ENCODE measurements around the gene ADGRL4. TPM values are rescaled to one million over a fixed set of nuclear protein-coding genes. Genes with fewer than 3 reads are reported as not detected.

The ADGRL4 gene
- total RNA-seq, 1 donor from 2014 or later, result 19.6 TPM

GRCh38 chr1:78894811-78895210, 111.7 kb downstream of the ADGRL4 start:
- Mint-ChIP-seq H3K4me1 (ENCODE audit: low read depth, unreplicated experiment) (peaks cover under 1% of the 10 kb centered on the region), H3K36me3 (ENCODE audit: low read depth, unreplicated experiment) (no peaks in the 10 kb centered on the region), H3K9me3 (ENCODE audit: unreplicated experiment) (no peaks in the 10 kb centered on the region), H3K4me3 (ENCODE audit: unreplicated experiment) (no peak overlapping the region), H3K27me3 (ENCODE audit: low read depth, unreplicated experiment) (no peaks in the 10 kb centered on the region), H3K27ac (ENCODE audit: unreplicated experiment) (no peak overlapping the region)
- no peaks in the 10 kb centered on the region for H3K4me1 ChIP-seq (ENCODE audit: insufficient read depth, low read length)
- no peak overlapping the region for H3K27ac ChIP-seq (ENCODE audit: low read depth, low read length)
- no peak overlapping the region for H3K4me2 ChIP-seq (ENCODE audit: low read length)
- TF ChIP-seq EZH2 (IDR thresholded peaks at IDR 0.05; ENCODE audit: insufficient read depth, low read length) (no peak), CTCF (IDR thresholded peaks at IDR 0.05; ENCODE audit: insufficient read depth, low read depth, low read length) (no peak)
- H3K36me3 ChIP-seq (ENCODE audit: insufficient read depth, low read length), result no peaks in the 10 kb centered on the region
- no peak overlapping the region for H3K9ac ChIP-seq (ENCODE audit: low read length)
- no peaks in the 10 kb centered on the region for H3K27me3 ChIP-seq (ENCODE audit: insufficient read depth, low read length)
- H3K79me2 ChIP-seq (ENCODE audit: insufficient read depth, low read length), result no peaks in the 10 kb centered on the region
- H2AFZ ChIP-seq (ENCODE audit: low read depth, low read length), result no peak overlapping the region
- no peak for DNase-seq (ENCODE audit: low read depth)
- H4K20me1 ChIP-seq (ENCODE audit: insufficient read depth, low read length), result no peaks in the 10 kb centered on the region
- H3K9me3 ChIP-seq (ENCODE audit: insufficient read depth, low read depth, low read length), result no peaks in the 10 kb centered on the region
- no peak for FAIRE-seq
- no peak overlapping the region for H3K4me3 ChIP-seq (ENCODE audit: insufficient read depth, low read depth, low read length)

- no peaks in the 10 kb centered on the region for H3K9me3 Mint-ChIP-seq (ENCODE audit: unreplicated experiment)
- H3K4me1 Mint-ChIP-seq (ENCODE audit: low read depth, unreplicated experiment), result no peaks in the 10 kb centered on the region
- H3K27ac ChIP-seq (ENCODE audit: low read depth, low read length), result no peak overlapping the region
- H3K27ac Mint-ChIP-seq (ENCODE audit: unreplicated experiment), result no peak overlapping the region
- H3K4me2 ChIP-seq (ENCODE audit: low read length), result no peak overlapping the region
- no peak overlapping the region for H3K9ac ChIP-seq (ENCODE audit: low read length)
- no peaks in the 10 kb centered on the region for H3K79me2 ChIP-seq (ENCODE audit: insufficient read depth, low read length)
- peaks cover 3% of the 10 kb centered on the region for H3K36me3 ChIP-seq (ENCODE audit: insufficient read depth, low read length)
- H3K4me3 Mint-ChIP-seq (ENCODE audit: unreplicated experiment), result no peak overlapping the region
- H3K36me3 Mint-ChIP-seq (ENCODE audit: low read depth, unreplicated experiment), result no peaks in the 10 kb centered on the region
- H3K4me3 ChIP-seq (ENCODE audit: insufficient read depth, low read depth, low read length), result no peak overlapping the region
- FAIRE-seq (no peak), DNase-seq (ENCODE audit: low read depth) (no peak)
- H3K27me3 Mint-ChIP-seq (ENCODE audit: low read depth, unreplicated experiment), result no peaks in the 10 kb centered on the region
- no peaks in the 10 kb centered on the region for H4K20me1 ChIP-seq (ENCODE audit: insufficient read depth, low read length)
- H3K4me1 ChIP-seq (ENCODE audit: insufficient read depth, low read length), result no peaks in the 10 kb centered on the region
- H3K9me3 ChIP-seq (ENCODE audit: insufficient read depth, low read depth, low read length), result no peaks in the 10 kb centered on the region
- TF ChIP-seq CTCF (IDR thresholded peaks at IDR 0.05; ENCODE audit: insufficient read depth, low read depth, low read length) (no peak), EZH2 (IDR thresholded peaks at IDR 0.05; ENCODE audit: insufficient read depth, low read length) (no peak)
- H3K27me3 ChIP-seq (ENCODE audit: insufficient read depth, low read length), result no peaks in the 10 kb centered on the region
- H2AFZ ChIP-seq (ENCODE audit: low read depth, low read length), result no peak overlapping the region
Observed at GRCh38 chr1:78892260-78892840, 114.2 kb downstream of the ADGRL4 start.

GRCh38 chr1:78887458-78887857, 119.1 kb downstream of the ADGRL4 start:
- H3K4me3 ChIP-seq (ENCODE audit: insufficient read depth, low read depth, low read length), result no peak overlapping the region
- no peak overlapping the region for H3K4me2 ChIP-seq (ENCODE audit: low read length)
- FAIRE-seq, result no peak
- no peak for DNase-seq (ENCODE audit: low read depth)
- peaks cover 8% of the 10 kb centered on the region for H3K4me1 ChIP-seq (ENCODE audit: insufficient read depth, low read length)
- H3K9me3 ChIP-seq (ENCODE audit: insufficient read depth, low read depth, low read length), result no peaks in the 10 kb centered on the region
- H3K27me3 Mint-ChIP-seq (ENCODE audit: low read depth, unreplicated experiment), result no peaks in the 10 kb centered on the region
- no peaks in the 10 kb centered on the region for H3K27me3 ChIP-seq (ENCODE audit: insufficient read depth, low read length)
- H3K36me3 Mint-ChIP-seq (ENCODE audit: low read depth, unreplicated experiment), result no peaks in the 10 kb centered on the region
- no peak overlapping the region for H2AFZ ChIP-seq (ENCODE audit: low read depth, low read length)
- peaks cover 5% of the 10 kb centered on the region for H3K4me1 Mint-ChIP-seq (ENCODE audit: low read depth, unreplicated experiment)
- no peak overlapping the region for H3K9ac ChIP-seq (ENCODE audit: low read length)
- H4K20me1 ChIP-seq (ENCODE audit: insufficient read depth, low read length), result no peaks in the 10 kb centered on the region
- H3K36me3 ChIP-seq (ENCODE audit: insufficient read depth, low read length), result peaks cover 3% of the 10 kb centered on the region
- H3K27ac ChIP-seq (ENCODE audit: low read depth, low read length), result no peak overlapping the region
- no peaks in the 10 kb centered on the region for H3K9me3 Mint-ChIP-seq (ENCODE audit: unreplicated experiment)
- no peaks in the 10 kb centered on the region for H3K79me2 ChIP-seq (ENCODE audit: insufficient read depth, low read length)
- H3K27ac Mint-ChIP-seq (ENCODE audit: unreplicated experiment), result no peak overlapping the region
- H3K4me3 Mint-ChIP-seq (ENCODE audit: unreplicated experiment), result no peak overlapping the region
- no peak for TF ChIP-seq CTCF (IDR thresholded peaks at IDR 0.05; ENCODE audit: insufficient read depth, low read depth, low read length)
- no peak for TF ChIP-seq EZH2 (IDR thresholded peaks at IDR 0.05; ENCODE audit: insufficient read depth, low read length)
